Measurements from ENCODE around the gene ZNF235. TPM values are rescaled to one million over a fixed set of nuclear protein-coding genes. Genes with fewer than 3 reads are reported as not detected.

The ZNF235 gene
- total and polyA plus RNA-seq, 2 donors (not counting 3 experiments of a cell fraction or from before 2014, with no cell fraction given): 2.0 to 5.2 TPM

DNA sequence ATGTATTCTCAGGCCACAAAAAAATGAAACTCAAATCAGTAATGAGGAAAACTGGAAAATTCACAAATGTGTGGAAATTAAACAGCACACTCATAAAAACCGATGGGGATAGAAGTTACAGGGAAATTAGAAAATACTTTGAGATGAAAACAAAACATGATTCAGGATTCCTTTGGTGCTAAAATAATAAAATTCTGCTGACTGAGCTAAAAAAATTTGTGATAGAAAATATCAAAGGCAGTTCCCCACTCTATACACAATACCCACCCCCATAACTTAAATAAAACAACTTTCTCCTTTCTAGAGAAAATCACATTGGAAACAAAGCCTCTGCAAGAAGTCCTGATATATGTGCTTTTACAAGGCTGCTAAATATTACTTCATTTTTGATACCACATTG, 46.7 kb downstream of the ZNF235 start:
- dilution Hi-C loops (cut with MboI; ENCODE audit: extremely low pct_ligation_motif_present, low sequenced_read_pairs) (no loop called here), intact Hi-C loops (cut with micrococcal nuclease) (loop anchor here (2.0 kb wide), 1 partner anchor 45 kb away; the partner anchor contains the start of gene ZNF227)
- no peaks in the 10 kb centered on the region for H3K9me1 ChIP-seq (replicated peaks; ENCODE audit: control insufficient read depth, extremely low read depth, insufficient read depth, low read length)
- no peak for FAIRE-seq
- no peaks in the 10 kb centered on the region for H3K36me3 ChIP-seq (ENCODE audit: control insufficient read depth in 2 of 2, extremely low read depth in 1 of 2, insufficient read depth in 2 of 2, low read length in 2 of 2)
- no peaks in the 10 kb centered on the region for H3K27me3 ChIP-seq (ENCODE audit: control insufficient read depth in 2 of 2, insufficient read depth in 2 of 2, low read length in 2 of 2)
- no peak for DNase-seq (ENCODE audit: low read depth, low spot score)
- BruUV-seq (replicated peaks): no TSS peak
- no peaks in the 10 kb centered on the region for H3K79me2 ChIP-seq (ENCODE audit: control insufficient read depth, insufficient read depth, low read length)
- H2AFZ ChIP-seq (ENCODE audit: low read depth, low read length): no peak overlapping the region
- no peak overlapping the region for H3K27ac ChIP-seq (ENCODE audit: insufficient read depth, low read depth, low read length)
- no peaks in the 10 kb centered on the region for H4K20me1 ChIP-seq (replicated peaks; ENCODE audit: control insufficient read depth, extremely low read depth, insufficient read depth, low read length)
- POLR2A ChIA-PET: no interaction called here
- no peak overlapping the region for H3K9ac ChIP-seq (replicated peaks; ENCODE audit: extremely low read depth, insufficient read depth, low read length)
- no peak overlapping the region for H3K4me2 ChIP-seq (ENCODE audit: insufficient read depth, low read length)
- no peak for TF ChIP-seq CTCF (IDR thresholded peaks at IDR 0.05; ENCODE audit: extremely low read depth in 1 of 2, insufficient read depth in 1 of 2, low read depth in 1 of 2, low read length in 2 of 2)
- CTCF ChIA-PET: interaction anchor here (0.8 kb wide), 1 partner anchor 47 kb away, joined by 3 read pairs; the partner anchor contains the start of gene ZNF235
- H3K9me3 ChIP-seq (replicated peaks; ENCODE audit: control insufficient read depth, insufficient read depth, low read length): no peaks in the 10 kb centered on the region
- H3K4me1 ChIP-seq (ENCODE audit: control insufficient read depth, extremely low read depth, insufficient read depth, low read length): no peaks in the 10 kb centered on the region
- no peak overlapping the region for H3K4me3 ChIP-seq (replicated peaks in 1 of 3; ENCODE audit: insufficient read depth in 1 of 3, low read depth in 1 of 3, low read length in 3 of 3)

DNA sequence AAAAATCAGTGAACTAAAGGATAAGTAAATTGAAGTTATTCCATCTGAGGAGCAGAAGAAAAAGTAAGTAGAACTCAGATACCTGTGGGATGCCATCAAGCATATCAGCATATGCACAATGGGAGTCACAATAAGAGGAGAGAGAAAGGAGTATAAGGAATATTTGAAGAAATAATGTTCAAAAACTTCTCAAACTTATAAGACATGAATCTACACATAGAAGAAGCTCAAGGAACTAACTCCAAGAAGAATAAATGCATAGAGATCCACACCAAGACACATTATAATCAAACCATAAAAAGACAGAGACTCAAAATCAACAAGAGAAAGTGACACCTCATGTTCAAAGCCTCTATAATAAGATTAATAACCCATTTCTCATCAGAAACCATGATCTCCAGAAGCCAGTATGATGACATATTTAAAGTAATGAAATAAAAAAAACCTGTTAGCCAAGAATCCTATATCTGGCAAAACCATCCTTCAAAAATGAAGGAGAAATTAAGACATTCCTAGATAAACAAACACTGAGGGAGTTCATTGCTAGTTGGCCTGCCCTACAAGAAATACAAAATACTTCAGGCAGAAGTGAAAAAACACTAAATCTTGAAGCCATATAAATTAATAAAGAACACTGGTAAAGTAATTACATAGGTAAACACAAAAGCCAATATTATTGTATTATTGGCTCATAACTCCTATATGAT, 49.0 kb downstream of the ZNF235 start:
- DNase-seq (ENCODE audit: low read depth, low spot score) (no peak), FAIRE-seq (no peak)
- Histone ChIP-seq H3K36me3 (ENCODE audit: control insufficient read depth in 2 of 2, extremely low read depth in 1 of 2, insufficient read depth in 2 of 2, low read length in 2 of 2) (no peaks in the 10 kb centered on the region), H2AFZ (ENCODE audit: low read depth, low read length) (no peak overlapping the region), H3K9me1 (replicated peaks; ENCODE audit: control insufficient read depth, extremely low read depth, insufficient read depth, low read length) (no peaks in the 10 kb centered on the region), H3K27ac (ENCODE audit: insufficient read depth, low read depth, low read length) (no peak overlapping the region), H3K4me1 (ENCODE audit: control insufficient read depth, extremely low read depth, insufficient read depth, low read length) (no peaks in the 10 kb centered on the region), H3K9me3 (replicated peaks; ENCODE audit: control insufficient read depth, insufficient read depth, low read length) (no peaks in the 10 kb centered on the region), H3K27me3 (ENCODE audit: control insufficient read depth in 2 of 2, insufficient read depth in 2 of 2, low read length in 2 of 2) (no peaks in the 10 kb centered on the region), H3K9ac (replicated peaks; ENCODE audit: extremely low read depth, insufficient read depth, low read length) (no peak overlapping the region), H3K79me2 (ENCODE audit: control insufficient read depth, insufficient read depth, low read length) (no peaks in the 10 kb centered on the region), H3K4me2 (ENCODE audit: insufficient read depth, low read length) (no peak overlapping the region), H4K20me1 (replicated peaks; ENCODE audit: control insufficient read depth, extremely low read depth, insufficient read depth, low read length) (no peaks in the 10 kb centered on the region), H3K4me3 (replicated peaks in 1 of 3; ENCODE audit: insufficient read depth in 1 of 3, low read depth in 1 of 3, low read length in 3 of 3) (no peak overlapping the region)
- BruUV-seq (replicated peaks): no TSS peak
- POLR2A ChIA-PET: no interaction called here
- intact Hi-C loops (cut with micrococcal nuclease) (no loop called here), dilution Hi-C loops (cut with MboI; ENCODE audit: extremely low pct_ligation_motif_present, low sequenced_read_pairs) (no loop called here)
- CTCF ChIA-PET: no interaction called here
- no peak for TF ChIP-seq POLR2AphosphoS5 (IDR thresholded peaks at IDR 0.05; ENCODE audit: insufficient read depth, low read depth, low read length)
- TF ChIP-seq FOS (IDR thresholded peaks at IDR 0.05; ENCODE audit: borderline replicate concordance, insufficient read depth, low read length): no peak
- TF ChIP-seq CTCF (IDR thresholded peaks at IDR 0.05; ENCODE audit: extremely low read depth in 1 of 2, insufficient read depth in 1 of 2, low read depth in 1 of 2, low read length in 2 of 2): no peak
- TF ChIP-seq GATA2 (IDR thresholded peaks at IDR 0.05; ENCODE audit: insufficient read depth, insufficient read length, low read depth, low read length): no peak
- no peak for TF ChIP-seq MYC (IDR thresholded peaks at IDR 0.05; ENCODE audit: low read depth, low read length)
- no peak for TF ChIP-seq EZH2 (IDR thresholded peaks at IDR 0.05; ENCODE audit: borderline replicate concordance, low read depth, low read length, severe bottlenecking)
- TF ChIP-seq, protein P1, sequence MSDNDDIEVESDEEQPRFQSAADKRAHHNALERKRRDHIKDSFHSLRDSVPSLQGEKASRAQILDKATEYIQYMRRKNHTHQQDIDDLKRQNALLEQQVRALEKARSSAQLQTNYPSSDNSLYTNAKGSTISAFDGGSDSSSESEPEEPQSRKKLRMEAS (IDR thresholded peaks at IDR 0.05; ENCODE audit: insufficient read depth, insufficient read length): no peak
- TF ChIP-seq JUN (IDR thresholded peaks at IDR 0.05; ENCODE audit: borderline replicate concordance, insufficient read depth, insufficient read length, low read depth): no peak
- TF ChIP-seq POLR2A (IDR thresholded peaks at IDR 0.05; ENCODE audit: low read depth, low read length): no peak

Data from endothelial cell of umbilical vein (primary cell).